HEK293T (cell line): ENCODE measurements around the gene ZNF493.

Experiments used
- CTCF ChIA-PET: fragments of 350-600 bp; formaldehyde crosslinking; extraction: SDS; loops from one replicate; lab custom pipeline; 2021; ENCODE audit warnings: antibody characterized with exemption, inconsistent platforms; lab: Yijun Ruan, JAX
- POLR2A ChIA-PET: fragments of 350-600 bp; formaldehyde crosslinking; extraction: SDS; loops from one replicate; lab custom pipeline; 2020; ENCODE audit warnings: antibody characterized with exemption, inconsistent platforms; lab: Yijun Ruan, JAX
- DNase-seq: peaks from one replicate; pipeline ENCODE4 v3.0.0; 2012; ENCODE audit warnings: mixed read lengths; ENCODE audit errors: extremely low spot score
- ARNT ChIP-seq: fragments of 450-650 bp; IDR thresholded peaks from 2 replicates; pipeline ENCODE4 v1.6.1; 2017; ENCODE audit warnings: mild to moderate bottlenecking
- BHLHE40 ChIP-seq: fragments of 450-650 bp; IDR thresholded peaks from 2 replicates; pipeline ENCODE4 v1.6.1; 2016; ENCODE audit warnings: mild to moderate bottlenecking, moderate library complexity, borderline replicate concordance
- CTBP1 ChIP-seq: fragments of 450-650 bp; IDR thresholded peaks from 2 replicates; pipeline ENCODE4 v1.6.1; 2016; ENCODE audit warnings: borderline replicate concordance
- ELF4 ChIP-seq: fragments of 450-650 bp; IDR thresholded peaks from 2 replicates; pipeline ENCODE4 v1.6.1; 2017; ENCODE audit warnings: antibody characterized with exemption
- FOXA1 ChIP-seq: fragments of 450-650 bp; IDR thresholded peaks from 2 replicates; pipeline ENCODE4 v1.6.1; 2016; ENCODE audit warnings: mild to moderate bottlenecking
- FOXK2 ChIP-seq: fragments of 450-650 bp; IDR thresholded peaks from 2 replicates; pipeline ENCODE4 v1.6.1; 2016; ENCODE audit warnings: mild to moderate bottlenecking
- FOXM1 ChIP-seq: fragments of 450-650 bp; IDR thresholded peaks from 2 replicates; pipeline ENCODE4 v1.6.1; 2017; ENCODE audit warnings: mild to moderate bottlenecking, borderline replicate concordance
- HDGF ChIP-seq: fragments of 450-650 bp; IDR thresholded peaks from 2 replicates; pipeline ENCODE4 v1.6.1; 2017; ENCODE audit warnings: antibody characterized with exemption, borderline replicate concordance
- L3MBTL2 ChIP-seq: fragments of 450-650 bp; conservative IDR thresholded peaks from 2 replicates; pipeline ENCODE4 v1.6.1; 2016; ENCODE audit warnings: mild to moderate bottlenecking
- LEF1 ChIP-seq: fragments of 450-650 bp; IDR thresholded peaks from 2 replicates; pipeline ENCODE4 v1.6.1; 2017; ENCODE audit warnings: mild to moderate bottlenecking, borderline replicate concordance
- NFRKB ChIP-seq: fragments of 450-650 bp; IDR thresholded peaks from 2 replicates; pipeline ENCODE4 v1.6.1; 2016; ENCODE audit warnings: mild to moderate bottlenecking, moderate library complexity
- PKNOX1 ChIP-seq: fragments of 450-650 bp; IDR thresholded peaks from 2 replicates; pipeline ENCODE4 v1.6.1; 2016
- SP1 ChIP-seq: fragments of 450-650 bp; IDR thresholded peaks from 2 replicates; pipeline ENCODE4 v1.6.1; 2017
- SUZ12 ChIP-seq: fragments of 450-650 bp; IDR thresholded peaks from 2 replicates; pipeline ENCODE4 v1.6.1; 2016; ENCODE audit warnings: mild to moderate bottlenecking
- TARDBP ChIP-seq: fragments of 450-650 bp; IDR thresholded peaks from 2 replicates; pipeline ENCODE4 v1.6.1; 2016
- ZNF384 ChIP-seq: fragments of 450-650 bp; IDR thresholded peaks from 2 replicates; pipeline ENCODE4 v1.6.1; 2016

Gene ZNF493

GRCh38 chr19:21463449-21464105 is 66.6 kb downstream of the ZNF493 start:
- DNase-seq, result no peak

GRCh38 chr19:21466627-21467026 is 69.7 kb downstream of the ZNF493 start:
- CTCF ChIA-PET, result interaction anchor here (0.6 kb wide), 1 partner anchor 257 kb away, joined by 4 read pairs; no protein-coding TSS in a partner anchor
- POLR2A ChIA-PET, result no interaction called here
- TF ChIP-seq TARDBP (no peak), FOXM1 (no peak), ELF4 (no peak), FOXA1 (no peak)
- no peak for DNase-seq

More at GRCh38 chr19:21463449-21464105, 66.6 kb downstream of the ZNF493 start:
- POLR2A ChIA-PET, result no interaction called here
- TF ChIP-seq LEF1 (no peak), FOXA1 (no peak), FOXM1 (no peak), L3MBTL2 (no peak), ZNF384 (no peak), BHLHE40 (no peak), SUZ12 (no peak), HDGF (no peak), TARDBP (no peak), ARNT (no peak), CTBP1 (no peak), NFRKB (no peak), SP1 (no peak), PKNOX1 (no peak), ELF4 (no peak), FOXK2 (no peak)
- CTCF ChIA-PET, result no interaction called here

GRCh38 chr19:21468791-21469190 is 71.9 kb downstream of the ZNF493 start:
- ChIA-PET POLR2A (no interaction called here), CTCF (no interaction called here)
- TF ChIP-seq SUZ12, result no peak
- DNase-seq, result no peak

GRCh38 chr19:21472507-21472906 is 75.6 kb downstream of the ZNF493 start:
- TF ChIP-seq LEF1, result no peak
- no peak for TF ChIP-seq NFRKB
- TF ChIP-seq SUZ12, result no peak
- no peak for TF ChIP-seq SP1
- TF ChIP-seq ARNT, result no peak
- no peak for TF ChIP-seq TARDBP
- no peak for TF ChIP-seq CTBP1
- TF ChIP-seq HDGF, result no peak
- TF ChIP-seq ELF4, result no peak
- TF ChIP-seq L3MBTL2, result no peak
- TF ChIP-seq PKNOX1, result no peak
- no peak for TF ChIP-seq FOXM1
- no peak for DNase-seq
- ChIA-PET CTCF (no interaction called here), POLR2A (no interaction called here)

- no peak for DNase-seq
- POLR2A ChIA-PET, result no interaction called here
- CTCF ChIA-PET, result no interaction called here
- no peak for TF ChIP-seq SP1
- no peak for TF ChIP-seq FOXM1
- no peak for TF ChIP-seq BHLHE40
- TF ChIP-seq ELF4, result no peak
- TF ChIP-seq L3MBTL2, result no peak
- no peak for TF ChIP-seq PKNOX1
- no peak for TF ChIP-seq LEF1
These were observed 77.8 kb downstream of the ZNF493 start for GRCh38 chr19:21474671-21475181.
